ENCODE data around the gene EML1.
A peak's percentile ranks its signal among the peaks of the same experiment; 100 is the strongest.

DNA sequence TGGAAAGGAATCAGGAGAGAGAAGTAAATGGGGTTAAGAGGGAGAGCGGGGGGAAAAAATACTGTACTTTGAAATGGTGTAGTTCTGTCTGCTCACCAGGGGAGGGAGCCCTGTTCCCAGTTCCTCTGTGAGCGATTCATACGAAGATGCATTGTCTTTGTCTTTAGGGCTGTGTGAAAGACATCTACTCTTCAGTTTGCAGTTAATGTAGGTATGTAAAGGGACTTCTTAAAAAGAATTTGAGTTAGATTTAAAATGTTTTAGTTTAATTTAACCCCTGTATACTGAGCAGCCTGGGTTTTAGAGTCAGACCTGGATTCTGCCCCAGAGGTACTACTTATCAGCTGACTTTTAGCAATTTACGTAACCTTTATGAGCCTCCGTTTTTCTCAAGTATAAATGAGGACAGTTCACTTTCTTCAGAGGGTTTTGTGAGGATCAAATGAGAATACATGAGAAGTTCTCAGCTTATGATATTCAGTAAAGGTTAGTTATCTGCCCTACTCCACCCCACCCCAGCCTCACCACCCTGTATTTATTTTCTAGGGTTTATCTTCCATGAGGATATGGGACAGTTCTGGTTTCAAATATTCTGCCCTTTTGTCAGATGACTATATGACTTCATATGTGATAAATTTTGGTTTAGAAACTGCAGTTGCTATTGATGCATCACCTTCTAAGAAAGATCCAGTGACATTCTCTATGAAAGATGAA, 189.5 kb downstream of the EML1 start:
- TF ChIP-seq GPN1 (CRISPR knock-in tag; IDR thresholded peaks at IDR 0.05; ENCODE audit: borderline replicate concordance), result no peak
- TF ChIP-seq HOXA5 (CRISPR knock-in tag; IDR thresholded peaks at IDR 0.05), result no peak
- no peak for TF ChIP-seq TSC22D2 (CRISPR knock-in tag; IDR thresholded peaks at IDR 0.05; ENCODE audit: borderline replicate concordance)
- TF ChIP-seq, protein P1, sequence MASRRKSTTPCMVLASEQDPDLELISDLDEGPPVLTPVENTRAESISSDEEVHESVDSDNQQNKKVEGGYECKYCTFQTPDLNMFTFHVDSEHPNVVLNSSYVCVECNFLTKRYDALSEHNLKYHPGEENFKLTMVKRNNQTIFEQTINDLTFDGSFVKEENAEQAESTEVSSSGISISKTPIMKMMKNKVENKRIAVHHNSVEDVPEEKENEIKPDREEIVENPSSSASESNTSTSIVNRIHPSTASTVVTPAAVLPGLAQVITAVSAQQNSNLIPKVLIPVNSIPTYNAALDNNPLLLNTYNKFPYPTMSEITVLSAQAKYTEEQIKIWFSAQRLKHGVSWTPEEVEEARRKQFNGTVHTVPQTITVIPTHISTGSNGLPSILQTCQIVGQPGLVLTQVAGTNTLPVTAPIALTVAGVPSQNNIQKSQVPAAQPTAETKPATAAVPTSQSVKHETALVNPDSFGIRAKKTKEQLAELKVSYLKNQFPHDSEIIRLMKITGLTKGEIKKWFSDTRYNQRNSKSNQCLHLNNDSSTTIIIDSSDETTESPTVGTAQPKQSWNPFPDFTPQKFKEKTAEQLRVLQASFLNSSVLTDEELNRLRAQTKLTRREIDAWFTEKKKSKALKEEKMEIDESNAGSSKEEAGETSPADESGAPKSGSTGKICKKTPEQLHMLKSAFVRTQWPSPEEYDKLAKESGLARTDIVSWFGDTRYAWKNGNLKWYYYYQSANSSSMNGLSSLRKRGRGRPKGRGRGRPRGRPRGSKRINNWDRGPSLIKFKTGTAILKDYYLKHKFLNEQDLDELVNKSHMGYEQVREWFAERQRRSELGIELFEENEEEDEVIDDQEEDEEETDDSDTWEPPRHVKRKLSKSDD (CRISPR knock-in tag; IDR thresholded peaks at IDR 0.05; ENCODE audit: low read depth), result no peak
- TF ChIP-seq, protein P2, sequence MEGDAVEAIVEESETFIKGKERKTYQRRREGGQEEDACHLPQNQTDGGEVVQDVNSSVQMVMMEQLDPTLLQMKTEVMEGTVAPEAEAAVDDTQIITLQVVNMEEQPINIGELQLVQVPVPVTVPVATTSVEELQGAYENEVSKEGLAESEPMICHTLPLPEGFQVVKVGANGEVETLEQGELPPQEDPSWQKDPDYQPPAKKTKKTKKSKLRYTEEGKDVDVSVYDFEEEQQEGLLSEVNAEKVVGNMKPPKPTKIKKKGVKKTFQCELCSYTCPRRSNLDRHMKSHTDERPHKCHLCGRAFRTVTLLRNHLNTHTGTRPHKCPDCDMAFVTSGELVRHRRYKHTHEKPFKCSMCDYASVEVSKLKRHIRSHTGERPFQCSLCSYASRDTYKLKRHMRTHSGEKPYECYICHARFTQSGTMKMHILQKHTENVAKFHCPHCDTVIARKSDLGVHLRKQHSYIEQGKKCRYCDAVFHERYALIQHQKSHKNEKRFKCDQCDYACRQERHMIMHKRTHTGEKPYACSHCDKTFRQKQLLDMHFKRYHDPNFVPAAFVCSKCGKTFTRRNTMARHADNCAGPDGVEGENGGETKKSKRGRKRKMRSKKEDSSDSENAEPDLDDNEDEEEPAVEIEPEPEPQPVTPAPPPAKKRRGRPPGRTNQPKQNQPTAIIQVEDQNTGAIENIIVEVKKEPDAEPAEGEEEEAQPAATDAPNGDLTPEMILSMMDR (CRISPR knock-in tag; IDR thresholded peaks at IDR 0.05), result peak; percentile 85
- no peak for TF ChIP-seq ZFP82 (CRISPR knock-in tag; IDR thresholded peaks at IDR 0.05; ENCODE audit: borderline replicate concordance)
- TF ChIP-seq EZH2 (conservative IDR thresholded peaks at IDR 0.05; ENCODE audit: low read depth, low read length), result no peak
- TF ChIP-seq, protein P3, sequence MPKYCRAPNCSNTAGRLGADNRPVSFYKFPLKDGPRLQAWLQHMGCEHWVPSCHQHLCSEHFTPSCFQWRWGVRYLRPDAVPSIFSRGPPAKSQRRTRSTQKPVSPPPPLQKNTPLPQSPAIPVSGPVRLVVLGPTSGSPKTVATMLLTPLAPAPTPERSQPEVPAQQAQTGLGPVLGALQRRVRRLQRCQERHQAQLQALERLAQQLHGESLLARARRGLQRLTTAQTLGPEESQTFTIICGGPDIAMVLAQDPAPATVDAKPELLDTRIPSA (CRISPR knock-in tag; IDR thresholded peaks at IDR 0.05; ENCODE audit: borderline replicate concordance), result no peak
- TF ChIP-seq NR3C1 (CRISPR knock-in tag; IDR thresholded peaks at IDR 0.05), result no peak
